Mesothelial cell of epicardium (in vitro differentiated cells): ENCODE results near the gene KLHL3. TPM values are rescaled to one million over a fixed set of nuclear protein-coding genes. Genes with fewer than 3 reads are reported as not detected.

Experiments used
- DNase-seq, 2 experiments: peaks; one replicate each; pipeline ENCODE4 v3.0.0; 2021; ENCODE audit warnings: low spot score in 2 of 2; ENCODE audit not compliant: unreplicated experiment in 2 of 2
- H3K27ac Mint-ChIP-seq: 2 replicates; pipeline ENCODE4 v1.8.0; 2021; ENCODE audit warnings: mixed read lengths
- H3K27me3 Mint-ChIP-seq: 2 replicates; pipeline ENCODE4 v1.8.0; 2021; ENCODE audit warnings: low read depth, mixed read lengths
- H3K36me3 Mint-ChIP-seq: 2 replicates; pipeline ENCODE4 v1.8.0; 2021; ENCODE audit warnings: mixed read lengths
- H3K4me1 Mint-ChIP-seq: 2 replicates; pipeline ENCODE4 v1.8.0; 2021; ENCODE audit warnings: mixed read lengths
- H3K4me3 Mint-ChIP-seq: 2 replicates; pipeline ENCODE4 v1.8.0; 2021; ENCODE audit warnings: mild to moderate bottlenecking, moderate library complexity, mixed read lengths
- H3K9me3 Mint-ChIP-seq: 2 replicates; pipeline ENCODE4 v1.8.0; 2021; ENCODE audit warnings: mixed read lengths
- total RNA-seq: library from RNA; stranded (reverse); gene quantifications from 3 replicates; pipeline ENCODE4 v1.2.1, GENCODE V29; 2021
- TF ChIP-seq, protein P1 (sequence below): fragments of 200-600 bp; sonication (generic); IDR thresholded peaks from one replicate; pipeline ENCODE4 v1.5.0; 2021; ENCODE audit warnings: antibody characterized with exemption; ENCODE audit not compliant: unreplicated experiment

KLHL3 gene
- total RNA-seq, 1 donor from 2014 or later = 13.1 TPM

DNA sequence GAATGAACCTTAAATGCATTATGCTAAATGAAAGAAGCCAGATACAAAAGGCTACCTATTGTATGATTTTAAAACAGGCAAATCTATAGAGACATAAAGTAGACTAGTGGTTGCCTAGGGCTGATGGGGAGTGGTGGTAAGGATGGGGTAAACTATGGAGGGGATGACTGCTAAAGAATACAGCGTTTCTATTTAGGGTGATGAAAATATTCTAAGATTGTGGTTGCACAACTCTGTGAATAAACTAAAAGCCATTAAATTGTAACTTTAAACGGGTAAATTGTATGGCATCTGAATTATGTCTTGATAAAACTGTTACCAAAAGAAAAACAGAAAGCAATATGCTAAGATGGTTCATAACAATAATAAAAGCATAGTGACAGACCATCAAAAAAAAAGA, 21.4 kb downstream of the KLHL3 start:
- no peaks in the 10 kb centered on the region for H3K4me1 Mint-ChIP-seq
- H3K4me3 Mint-ChIP-seq = no peak overlapping the region
- DNase-seq = no peak
- no peak overlapping the region for H3K27ac Mint-ChIP-seq
- no peaks in the 10 kb centered on the region for H3K27me3 Mint-ChIP-seq
- peaks cover 18% of the 10 kb centered on the region for H3K9me3 Mint-ChIP-seq
- TF ChIP-seq, protein P1, sequence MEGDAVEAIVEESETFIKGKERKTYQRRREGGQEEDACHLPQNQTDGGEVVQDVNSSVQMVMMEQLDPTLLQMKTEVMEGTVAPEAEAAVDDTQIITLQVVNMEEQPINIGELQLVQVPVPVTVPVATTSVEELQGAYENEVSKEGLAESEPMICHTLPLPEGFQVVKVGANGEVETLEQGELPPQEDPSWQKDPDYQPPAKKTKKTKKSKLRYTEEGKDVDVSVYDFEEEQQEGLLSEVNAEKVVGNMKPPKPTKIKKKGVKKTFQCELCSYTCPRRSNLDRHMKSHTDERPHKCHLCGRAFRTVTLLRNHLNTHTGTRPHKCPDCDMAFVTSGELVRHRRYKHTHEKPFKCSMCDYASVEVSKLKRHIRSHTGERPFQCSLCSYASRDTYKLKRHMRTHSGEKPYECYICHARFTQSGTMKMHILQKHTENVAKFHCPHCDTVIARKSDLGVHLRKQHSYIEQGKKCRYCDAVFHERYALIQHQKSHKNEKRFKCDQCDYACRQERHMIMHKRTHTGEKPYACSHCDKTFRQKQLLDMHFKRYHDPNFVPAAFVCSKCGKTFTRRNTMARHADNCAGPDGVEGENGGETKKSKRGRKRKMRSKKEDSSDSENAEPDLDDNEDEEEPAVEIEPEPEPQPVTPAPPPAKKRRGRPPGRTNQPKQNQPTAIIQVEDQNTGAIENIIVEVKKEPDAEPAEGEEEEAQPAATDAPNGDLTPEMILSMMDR = no peak
- peaks cover 23% of the 10 kb centered on the region for H3K36me3 Mint-ChIP-seq

DNA sequence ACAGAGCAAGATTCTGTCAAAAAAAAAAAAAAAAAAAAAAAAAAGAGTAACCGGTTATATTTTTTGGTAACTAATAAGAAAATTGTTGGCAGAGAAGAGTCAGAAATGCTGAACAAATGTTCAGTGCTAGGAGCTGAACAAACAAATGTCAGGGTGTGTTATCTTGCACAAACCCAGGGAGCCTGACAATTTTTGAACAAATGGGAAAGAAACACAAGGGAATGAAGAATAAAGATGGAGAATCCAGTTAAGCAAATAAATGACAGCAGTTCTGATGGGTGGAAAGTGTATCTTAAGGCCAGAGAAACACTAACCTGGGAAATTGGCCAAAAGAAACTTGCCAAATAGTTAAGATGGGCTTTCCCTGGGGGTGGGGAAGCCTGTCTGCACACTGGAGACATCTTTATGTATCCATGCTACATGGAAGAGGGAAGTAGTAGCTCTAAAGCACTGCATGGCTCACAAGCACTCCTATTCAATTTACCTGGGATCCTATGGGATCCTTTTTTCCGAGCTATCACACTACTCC, 23.7 kb downstream of the KLHL3 start:
- no peaks in the 10 kb centered on the region for H3K4me1 Mint-ChIP-seq
- DNase-seq = no peak
- no peaks in the 10 kb centered on the region for H3K27me3 Mint-ChIP-seq
- peaks cover 35% of the 10 kb centered on the region for H3K36me3 Mint-ChIP-seq
- H3K9me3 Mint-ChIP-seq = peaks cover 18% of the 10 kb centered on the region
- TF ChIP-seq, protein P1 = no peak
- H3K27ac Mint-ChIP-seq = no peak overlapping the region
- no peak overlapping the region for H3K4me3 Mint-ChIP-seq

DNA sequence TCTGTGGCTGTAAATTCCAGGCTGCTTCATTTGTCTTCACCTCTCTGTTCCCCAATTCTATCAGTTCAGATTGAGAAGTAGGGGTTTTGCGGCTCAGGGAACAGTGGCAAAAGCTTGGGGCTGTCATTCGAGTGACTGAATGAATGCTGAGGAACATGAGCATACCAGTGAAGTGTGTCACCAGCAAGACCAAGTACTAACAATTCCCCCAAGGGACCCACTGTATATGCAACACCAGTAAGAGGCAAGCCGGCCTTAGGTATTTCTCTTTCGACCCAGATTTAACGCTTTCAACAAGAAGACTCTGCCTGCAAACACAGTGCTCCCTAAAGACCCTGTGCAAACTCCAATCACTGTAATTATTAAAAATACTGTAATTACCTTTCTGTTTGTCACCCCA, 25.8 kb downstream of the KLHL3 start:
- Mint-ChIP-seq H3K4me1 (no peaks in the 10 kb centered on the region), H3K4me3 (no peak overlapping the region), H3K36me3 (peaks cover 42% of the 10 kb centered on the region), H3K9me3 (peaks cover 18% of the 10 kb centered on the region), H3K27me3 (no peaks in the 10 kb centered on the region), H3K27ac (no peak overlapping the region)
- no peak for DNase-seq
- TF ChIP-seq, protein P1 = no peak

DNA sequence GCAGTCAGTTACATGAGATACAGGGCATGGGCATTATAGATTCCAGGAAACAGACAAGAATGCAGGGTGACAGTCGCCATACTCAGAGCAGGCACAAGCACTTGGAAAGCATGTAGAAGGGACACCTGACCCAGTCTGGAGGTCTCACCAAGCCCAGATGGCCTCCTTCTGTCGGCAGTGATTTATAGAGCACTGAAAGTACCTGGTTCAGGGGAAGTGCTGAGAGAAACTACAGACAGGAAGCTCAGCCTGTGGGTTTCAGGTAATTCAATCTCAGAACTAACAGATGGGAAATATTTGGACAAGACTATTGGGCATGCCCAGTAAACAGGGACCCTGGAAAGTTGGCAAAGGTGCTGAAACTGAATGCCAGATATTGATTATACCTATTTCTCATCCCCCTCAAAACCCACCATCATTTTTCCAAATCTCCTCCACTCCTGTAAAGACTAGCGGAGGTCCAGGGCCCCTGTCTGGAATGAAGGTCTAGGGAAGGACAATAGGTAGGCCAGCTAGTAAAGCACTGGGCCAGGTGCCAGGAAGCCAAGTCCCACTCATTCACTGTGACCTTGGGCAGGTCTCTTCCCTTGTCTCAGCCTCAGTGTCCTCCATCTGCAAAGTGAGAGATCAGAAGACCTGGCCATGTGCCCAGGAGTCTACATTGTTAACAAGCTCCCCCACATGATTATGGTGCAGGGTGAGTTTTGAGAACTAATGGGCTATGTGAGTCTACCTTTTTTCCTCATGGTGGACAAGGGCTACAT, 26.9 kb downstream of the KLHL3 start:
- Mint-ChIP-seq H3K4me1 (no peaks in the 10 kb centered on the region), H3K9me3 (peaks cover 8% of the 10 kb centered on the region), H3K27ac (no peak overlapping the region), H3K27me3 (no peaks in the 10 kb centered on the region), H3K4me3 (no peak overlapping the region), H3K36me3 (peaks cover 37% of the 10 kb centered on the region)
- DNase-seq = no peak
- TF ChIP-seq, protein P1 = no peak

DNA sequence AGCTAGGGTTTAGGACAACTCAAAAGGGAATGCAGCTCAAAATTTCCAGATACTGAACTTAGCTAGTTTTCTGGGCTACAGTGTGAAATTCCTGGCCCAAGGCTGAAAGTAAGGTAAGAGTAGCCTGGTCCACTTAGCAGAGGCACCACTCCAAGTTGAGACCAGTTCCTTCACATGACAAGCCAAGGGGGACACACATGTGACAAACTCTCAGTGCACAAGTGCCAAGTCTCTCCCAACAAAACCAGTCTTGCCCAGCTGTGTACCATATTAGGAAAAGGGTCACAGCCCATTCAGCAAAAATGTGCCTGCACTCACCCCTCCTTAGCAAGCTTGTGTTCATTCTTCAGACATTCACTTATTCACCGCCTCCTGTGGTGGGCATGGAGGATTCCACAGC, 27.8 kb downstream of the KLHL3 start:
- peaks cover 32% of the 10 kb centered on the region for H3K36me3 Mint-ChIP-seq
- H3K4me1 Mint-ChIP-seq = no peaks in the 10 kb centered on the region
- H3K9me3 Mint-ChIP-seq = peaks cover 4% of the 10 kb centered on the region
- no peak overlapping the region for H3K27ac Mint-ChIP-seq
- TF ChIP-seq, protein P1 = no peak
- H3K27me3 Mint-ChIP-seq = no peaks in the 10 kb centered on the region
- DNase-seq = no peak
- no peak overlapping the region for H3K4me3 Mint-ChIP-seq
